ENCODE data around the gene CEP152. TPM values are rescaled to one million over a fixed set of nuclear protein-coding genes. Genes with fewer than 3 reads are reported as not detected.

Gene CEP152
- total RNA-seq, 1 experiment from 2014 or later = 24.6 TPM

DNA sequence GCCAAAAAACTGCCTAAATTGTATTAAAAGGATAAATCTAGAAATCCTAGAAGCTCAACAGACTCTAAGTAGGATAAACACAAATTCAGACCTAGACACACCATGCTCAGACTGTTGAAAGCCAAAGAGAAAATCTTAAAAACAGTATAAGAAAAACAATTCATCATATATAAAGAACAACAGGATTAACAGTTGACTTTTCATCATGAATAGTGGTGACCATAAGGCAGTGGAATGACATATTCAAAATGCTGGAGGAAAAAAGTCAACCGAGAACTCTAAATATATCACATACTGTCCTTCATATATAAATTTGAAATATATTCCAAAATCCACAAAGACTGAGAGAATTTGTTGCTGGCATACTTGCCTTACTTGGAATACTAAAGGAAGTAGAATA lies 77.3 kb downstream of the CEP152 start:
- no peak overlapping the region for H3K4me3 ChIP-seq
- H3K27me3 ChIP-seq (ENCODE audit: insufficient read depth, low read depth) = no peaks in the 10 kb centered on the region
- no peaks in the 10 kb centered on the region for H3F3A ChIP-seq (ENCODE audit: insufficient read depth, low read depth)
- H3K9me3 ChIP-seq (ENCODE audit: insufficient read depth, low read depth) = no peaks in the 10 kb centered on the region; the same call in 1 of the 2 replicates
- H2AFZ ChIP-seq = no peak overlapping the region
- H3K4me2 ChIP-seq = no peak overlapping the region
- TF ChIP-seq, protein P1, sequence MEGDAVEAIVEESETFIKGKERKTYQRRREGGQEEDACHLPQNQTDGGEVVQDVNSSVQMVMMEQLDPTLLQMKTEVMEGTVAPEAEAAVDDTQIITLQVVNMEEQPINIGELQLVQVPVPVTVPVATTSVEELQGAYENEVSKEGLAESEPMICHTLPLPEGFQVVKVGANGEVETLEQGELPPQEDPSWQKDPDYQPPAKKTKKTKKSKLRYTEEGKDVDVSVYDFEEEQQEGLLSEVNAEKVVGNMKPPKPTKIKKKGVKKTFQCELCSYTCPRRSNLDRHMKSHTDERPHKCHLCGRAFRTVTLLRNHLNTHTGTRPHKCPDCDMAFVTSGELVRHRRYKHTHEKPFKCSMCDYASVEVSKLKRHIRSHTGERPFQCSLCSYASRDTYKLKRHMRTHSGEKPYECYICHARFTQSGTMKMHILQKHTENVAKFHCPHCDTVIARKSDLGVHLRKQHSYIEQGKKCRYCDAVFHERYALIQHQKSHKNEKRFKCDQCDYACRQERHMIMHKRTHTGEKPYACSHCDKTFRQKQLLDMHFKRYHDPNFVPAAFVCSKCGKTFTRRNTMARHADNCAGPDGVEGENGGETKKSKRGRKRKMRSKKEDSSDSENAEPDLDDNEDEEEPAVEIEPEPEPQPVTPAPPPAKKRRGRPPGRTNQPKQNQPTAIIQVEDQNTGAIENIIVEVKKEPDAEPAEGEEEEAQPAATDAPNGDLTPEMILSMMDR (conservative IDR thresholded peaks at IDR 0.05) = no peak
- TF ChIP-seq EZH2 (IDR thresholded peaks at IDR 0.05; ENCODE audit: low read depth) = no peak
- CTCF ChIA-PET = no interaction called here
- intact Hi-C loops (cut with micrococcal nuclease; ENCODE audit: unreplicated experiment) = no loop called here
- H3K9me2 ChIP-seq (ENCODE audit: insufficient read depth) = no peaks in the 10 kb centered on the region
- H3K36me3 ChIP-seq (ENCODE audit: low read depth) = 0 out of 2 replicates have a peak, but pooled peaks cover 3% of the 10 kb centered on the region
- H3K27ac ChIP-seq = no peak overlapping the region
- no peak for DNase-seq
- H4K20me1 ChIP-seq (ENCODE audit: insufficient read depth) = no peaks in the 10 kb centered on the region
- H3K4me1 ChIP-seq (replicated peaks; ENCODE audit: insufficient read depth) = no peaks in the 10 kb centered on the region
- POLR2A ChIA-PET (ENCODE audit: unreplicated experiment) = no interaction called here
- BruUV-seq (replicated peaks) = no TSS peak
- H3K79me2 ChIP-seq (ENCODE audit: low read depth) = no peaks in the 10 kb centered on the region

DNA sequence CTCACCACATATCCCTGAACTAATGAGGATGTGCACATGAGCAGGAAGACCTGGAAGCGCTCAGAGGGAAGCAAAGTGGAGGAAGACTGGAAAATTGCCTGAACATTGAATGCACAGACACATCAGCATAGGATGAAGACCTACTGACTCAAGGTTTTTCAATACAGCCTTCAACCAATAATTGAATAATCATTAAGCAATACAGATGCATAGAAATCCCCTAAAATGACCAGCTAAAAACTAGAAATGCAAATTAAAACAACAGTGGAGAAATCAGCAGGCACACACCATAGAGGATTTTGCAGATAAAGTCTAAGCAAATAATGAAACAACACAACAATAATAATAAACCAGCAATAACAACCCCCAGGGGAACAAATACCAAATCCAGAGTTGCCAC lies 80.4 kb downstream of the CEP152 start:
- ChIA-PET POLR2A (ENCODE audit: unreplicated experiment) (no interaction called here), CTCF (no interaction called here)
- no peak for TF ChIP-seq EZH2 (IDR thresholded peaks at IDR 0.05; ENCODE audit: low read depth)
- TF ChIP-seq, protein P1 (conservative IDR thresholded peaks at IDR 0.05) = no peak
- no peaks in the 10 kb centered on the region for H3K79me2 ChIP-seq (ENCODE audit: low read depth)
- no peaks in the 10 kb centered on the region for H3K9me2 ChIP-seq (ENCODE audit: insufficient read depth)
- H3K4me3 ChIP-seq = no peak overlapping the region
- intact Hi-C loops (cut with micrococcal nuclease; ENCODE audit: unreplicated experiment) = no loop called here
- no peak for DNase-seq
- no peak overlapping the region for H2AFZ ChIP-seq
- H3K4me2 ChIP-seq = no peak overlapping the region
- H3K9me3 ChIP-seq (ENCODE audit: insufficient read depth, low read depth) = no peaks in the 10 kb centered on the region; the same call in 1 of the 2 replicates
- 0 out of 2 replicates have a peak, but pooled peaks cover 3% of the 10 kb centered on the region for H3K36me3 ChIP-seq (ENCODE audit: low read depth)
- H3K4me1 ChIP-seq (replicated peaks; ENCODE audit: insufficient read depth) = no peaks in the 10 kb centered on the region
- no peaks in the 10 kb centered on the region for H4K20me1 ChIP-seq (ENCODE audit: insufficient read depth)
- no TSS peak for BruUV-seq (replicated peaks)
- no peaks in the 10 kb centered on the region for H3K27me3 ChIP-seq (ENCODE audit: insufficient read depth, low read depth)
- H3K27ac ChIP-seq = no peak overlapping the region
- H3F3A ChIP-seq (ENCODE audit: insufficient read depth, low read depth) = no peaks in the 10 kb centered on the region

DNA sequence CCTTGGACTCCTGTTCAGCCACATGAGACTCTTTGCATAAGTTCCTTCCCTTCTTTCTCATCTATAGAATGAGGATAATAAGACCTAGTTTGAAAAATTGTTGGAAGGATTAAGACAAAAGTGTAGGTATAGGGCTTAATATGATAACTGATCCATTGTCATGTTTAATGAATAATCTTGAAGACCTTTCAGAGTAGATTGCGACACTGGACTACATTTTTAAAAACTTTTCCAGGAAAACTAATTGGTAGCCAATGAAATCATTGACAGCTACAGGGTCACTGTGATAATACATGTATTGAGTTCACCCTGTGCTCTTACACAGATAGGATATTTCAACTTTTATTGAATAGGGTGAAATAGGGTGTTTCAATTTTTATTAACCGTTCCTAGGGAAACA lies 86.9 kb downstream of the CEP152 start:
- H3K9me3 ChIP-seq (ENCODE audit: insufficient read depth, low read depth) = no peaks in the 10 kb centered on the region
- DNase-seq = no peak
- no TSS peak for BruUV-seq (replicated peaks)
- POLR2A ChIA-PET (ENCODE audit: unreplicated experiment) = no interaction called here
- TF ChIP-seq, protein P1 (conservative IDR thresholded peaks at IDR 0.05) = no peak
- TF ChIP-seq EZH2 (IDR thresholded peaks at IDR 0.05; ENCODE audit: low read depth) = no peak
- H3K4me1 ChIP-seq (replicated peaks; ENCODE audit: insufficient read depth) = peaks cover 20% of the 10 kb centered on the region
- no peak overlapping the region for H2AFZ ChIP-seq
- H3K79me2 ChIP-seq (ENCODE audit: low read depth) = no peaks in the 10 kb centered on the region
- CTCF ChIA-PET = no interaction called here
- H3K4me3 ChIP-seq = no peak overlapping the region
- peak overlapping the region; percentile 85 for H3K27ac ChIP-seq
- no peaks in the 10 kb centered on the region for H3K36me3 ChIP-seq (ENCODE audit: low read depth)
- H3K27me3 ChIP-seq (ENCODE audit: insufficient read depth, low read depth) = no peaks in the 10 kb centered on the region
- peaks cover 10% of the 10 kb centered on the region; the same call in 1 of the 2 replicates for H3F3A ChIP-seq (ENCODE audit: insufficient read depth, low read depth)
- H4K20me1 ChIP-seq (ENCODE audit: insufficient read depth) = no peaks in the 10 kb centered on the region
- no peak overlapping the region for H3K4me2 ChIP-seq
- intact Hi-C loops (cut with micrococcal nuclease; ENCODE audit: unreplicated experiment) = no loop called here
- H3K9me2 ChIP-seq (ENCODE audit: insufficient read depth) = no peaks in the 10 kb centered on the region

Data from PC-9 (cell line).